Kasumi-1 (cell line): ENCODE measurements around the gene TADA1.
"Not testable (repeated sequence)": the region's sequence is repeated elsewhere in the genome, so short reads cannot be mapped to it uniquely, and the experiment has no call there.

Source experiments
- DNase-seq, 2 experiments: peaks; one replicate each; lab custom pipeline; 2025; lab: John Stamatoyannopoulos, UW

The TADA1 gene

DNA sequence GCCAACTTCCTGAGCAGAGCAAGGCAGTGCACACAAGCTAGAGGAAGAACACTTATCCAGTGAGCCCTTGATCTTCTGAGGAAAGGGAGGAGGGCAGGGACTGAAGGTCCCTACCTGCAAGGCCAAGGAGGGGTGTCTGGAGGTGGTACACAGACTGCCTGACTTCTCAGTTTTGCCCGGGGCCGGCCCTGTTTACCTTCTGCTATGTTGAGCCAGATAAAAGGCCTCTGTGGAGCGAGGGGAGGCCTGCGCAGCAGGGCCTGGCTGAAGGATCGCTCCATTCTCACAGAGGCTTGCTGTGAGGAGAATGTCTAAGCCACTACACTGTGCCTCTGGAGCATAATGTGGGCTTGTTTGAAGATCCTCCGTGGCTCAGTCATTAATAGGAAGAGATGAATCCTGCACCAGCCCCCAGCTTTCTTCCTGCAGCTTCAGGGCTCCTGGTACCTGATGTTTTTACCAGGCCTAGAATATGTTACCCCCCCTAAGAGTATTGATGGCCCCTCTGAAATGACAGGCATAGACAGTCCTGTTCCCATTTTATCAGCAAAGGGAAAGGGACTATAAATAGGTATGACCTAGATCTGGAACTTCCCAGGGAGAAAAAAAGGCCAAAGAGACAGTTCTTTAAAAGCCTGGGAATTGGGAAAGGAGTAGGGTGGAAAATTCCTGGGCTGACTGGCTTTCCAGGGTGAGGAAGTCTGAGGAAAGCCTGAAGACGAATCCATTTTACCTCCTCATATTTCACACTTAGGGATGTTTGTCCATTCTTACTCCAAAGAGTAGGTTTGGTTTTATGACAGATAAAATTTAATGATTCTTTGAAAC lies 32.1 kb downstream of the TADA1 start:
- DNase-seq: no peak

DNA sequence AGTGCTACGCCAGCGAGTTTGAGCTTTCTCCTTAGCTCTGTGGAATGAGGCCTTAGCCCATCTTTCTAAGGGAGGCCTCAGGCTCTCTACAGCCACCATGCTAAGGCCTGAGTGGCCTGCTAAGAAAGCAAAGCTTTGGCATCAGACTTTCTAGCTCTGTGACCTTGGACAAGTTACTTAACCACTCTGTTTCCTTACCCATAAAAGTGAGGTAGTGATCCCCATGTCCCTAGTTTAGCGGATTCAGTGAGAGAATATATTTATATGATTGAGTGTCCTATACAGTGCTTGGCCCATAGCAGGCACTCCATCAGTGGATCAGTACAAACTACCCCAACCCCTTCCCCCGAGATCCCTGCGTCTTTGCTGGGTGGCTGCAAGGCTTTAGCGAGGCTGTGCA lies 32.7 kb downstream of the TADA1 start:
- no peak for DNase-seq

DNA sequence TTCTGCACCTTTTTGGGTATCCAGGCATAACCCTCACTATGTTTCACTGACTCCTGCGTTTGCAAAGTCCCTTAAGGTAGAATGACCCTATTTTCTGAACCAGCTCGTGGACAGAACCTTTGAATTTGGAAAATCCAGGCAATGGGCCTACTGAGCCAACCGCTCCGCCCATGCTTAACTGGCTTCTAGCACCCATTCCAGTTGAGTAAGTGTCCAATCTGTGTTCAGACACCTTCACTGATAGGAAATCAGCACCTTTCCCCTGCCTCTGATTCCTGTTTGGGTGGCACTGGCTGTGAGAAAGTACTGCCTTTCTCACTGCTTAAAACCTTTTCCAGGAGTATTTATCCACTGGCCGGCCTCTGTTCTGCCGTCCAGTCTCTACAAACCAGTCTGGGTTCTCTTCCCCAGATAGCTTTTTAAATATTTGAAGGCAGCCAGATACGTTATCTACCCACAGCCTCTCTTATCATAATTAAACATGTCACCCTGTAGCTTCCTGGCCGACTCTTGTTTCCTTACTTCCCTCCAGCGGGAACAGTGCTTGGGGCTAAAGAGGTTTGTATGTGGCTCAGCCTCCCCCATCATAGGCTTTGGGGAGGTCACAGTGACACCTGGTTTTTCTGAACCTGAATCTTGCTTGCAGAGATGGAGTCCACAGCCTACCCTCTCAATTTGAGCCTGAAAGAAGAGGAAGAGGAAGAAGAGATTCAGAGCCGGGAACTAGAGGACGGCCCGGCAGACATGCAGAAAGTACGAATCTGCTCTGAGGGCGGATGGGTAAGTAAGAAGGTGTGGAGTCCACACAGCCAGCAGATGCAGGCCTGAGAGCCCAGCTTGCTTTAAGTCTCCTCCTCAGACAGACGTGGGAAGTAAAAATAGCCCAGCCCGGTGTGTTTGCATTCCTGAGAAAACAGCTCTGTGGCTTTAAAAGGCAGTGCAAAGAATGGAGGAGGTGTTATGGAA lies 35.5 kb downstream of the TADA1 start:
- DNase-seq: peak; percentile 29 to 36

DNA sequence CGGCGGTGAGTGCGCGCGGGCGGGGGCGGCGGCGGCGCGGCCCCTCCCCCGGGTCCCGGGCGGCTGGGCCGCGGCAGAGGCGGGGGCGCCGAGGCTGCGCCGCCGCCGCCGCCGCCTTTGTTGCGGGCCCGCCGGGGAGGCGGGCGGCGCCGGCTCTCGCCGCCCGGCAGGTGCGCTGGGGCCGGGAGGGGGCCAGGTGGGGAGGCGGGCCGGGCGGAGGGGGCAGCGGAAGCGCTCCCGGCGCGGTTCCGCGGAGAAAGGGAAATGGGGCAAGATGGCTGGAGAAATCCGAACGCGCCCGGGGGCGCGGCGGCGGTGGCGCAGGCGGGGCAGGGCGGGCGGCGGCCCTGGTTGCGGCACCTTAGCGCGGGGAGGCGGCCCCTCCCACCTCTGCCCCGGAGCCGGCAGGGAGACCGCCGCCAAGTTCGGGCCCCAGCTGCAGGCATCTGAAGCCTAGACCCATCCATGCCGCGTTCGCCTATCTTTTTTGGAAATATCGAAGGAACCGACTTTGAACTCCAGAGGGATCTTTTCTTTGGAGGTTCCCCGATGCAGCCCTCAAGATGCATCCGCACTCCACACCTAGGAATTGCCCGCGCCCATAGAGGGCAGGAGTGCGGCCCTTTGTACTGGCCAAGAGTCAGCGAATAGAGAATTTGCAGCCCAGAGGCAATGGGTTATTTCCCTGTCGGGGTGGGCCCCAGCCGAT lies 36.3 kb downstream of the TADA1 start:
- peak; percentile 14 to 58 for DNase-seq

DNA sequence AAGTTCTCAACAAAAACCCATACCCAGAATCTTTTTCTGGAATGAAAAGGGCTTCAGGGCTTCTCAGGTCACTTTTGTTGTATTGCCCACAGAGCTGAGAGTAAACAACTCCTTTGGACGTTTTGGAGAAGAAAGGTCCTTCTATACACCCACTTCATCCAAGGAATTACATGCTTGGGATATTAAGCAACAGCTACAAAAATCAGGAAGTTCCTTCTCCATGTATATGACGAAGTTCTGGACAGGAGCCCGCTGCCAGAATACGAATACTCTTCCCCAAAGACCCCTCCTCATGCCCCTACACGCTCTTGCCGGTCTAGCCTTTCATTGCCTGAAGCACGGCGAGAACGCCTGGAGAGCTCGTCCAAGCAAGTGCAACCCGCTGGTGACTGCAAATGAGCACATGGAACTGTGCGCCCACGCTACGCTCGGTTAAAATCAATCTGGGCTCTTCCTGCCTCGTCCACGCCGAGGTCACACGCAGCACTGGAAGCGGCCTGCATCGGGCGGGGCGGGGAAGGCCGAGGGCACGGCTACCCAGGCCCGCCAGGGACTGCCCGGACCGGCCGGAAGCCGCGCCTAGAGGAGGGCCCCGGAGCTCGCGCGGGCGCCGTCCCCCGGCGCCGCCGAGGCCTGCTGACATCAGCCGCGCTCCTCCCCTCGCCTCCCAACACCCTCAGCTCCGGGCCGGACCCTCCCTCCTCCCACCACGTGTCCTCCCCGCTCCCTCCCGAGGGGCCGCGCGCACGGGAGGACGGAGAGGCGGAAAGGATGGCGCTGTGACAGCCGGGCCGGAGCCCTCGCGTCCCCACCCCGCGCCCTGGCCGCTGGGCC lies 37.1 kb downstream of the TADA1 start, which contains the start of gene POGK:
TSS of gene POGK (plus strand) at position 710 of the 834 bp plus-strand sequence. CDS start 1,482 bp downstream, outside the sequence.
- DNase-seq: peak; percentile 77 to 78

DNA sequence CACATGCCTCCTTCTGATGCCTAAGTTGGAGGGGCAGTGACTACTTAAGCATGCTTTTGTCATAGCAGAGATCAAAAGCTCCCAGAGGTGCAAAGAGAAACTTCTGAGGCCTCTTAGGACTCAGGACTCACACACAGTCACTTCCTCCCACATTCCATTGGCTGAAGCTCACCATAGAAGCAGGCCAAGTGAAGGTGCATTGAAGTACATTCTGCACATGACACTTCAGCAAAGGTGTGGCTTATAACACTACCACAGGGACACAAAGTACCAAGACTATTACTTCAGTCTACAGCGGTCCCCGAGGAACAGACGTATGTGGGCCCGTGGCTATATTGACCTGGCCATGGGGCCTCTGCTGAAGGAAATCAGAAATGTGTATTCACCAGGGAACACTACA lies 39.3 kb downstream of the TADA1 start:
- no peak for DNase-seq

DNA sequence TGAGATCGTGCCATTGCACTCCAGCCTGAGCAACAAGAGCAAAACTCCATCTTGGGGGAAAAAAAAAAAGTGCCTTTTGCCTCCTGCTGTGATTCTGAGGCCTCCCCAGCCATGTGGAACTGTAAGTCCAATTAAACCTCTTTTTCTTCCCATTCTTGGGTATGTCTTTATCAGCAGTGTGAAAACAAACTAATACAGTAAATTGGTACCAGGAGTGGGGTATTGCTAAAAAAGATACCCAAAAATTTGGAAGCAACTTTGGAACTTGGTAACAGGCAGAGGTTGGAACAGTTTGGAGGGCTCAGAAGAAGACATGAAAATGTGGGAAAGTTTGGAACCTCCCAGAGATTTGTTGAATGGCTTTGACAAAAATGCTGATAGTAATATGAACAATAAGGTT lies 46.3 kb downstream of the TADA1 start:
- not testable (repeated sequence) for DNase-seq

DNA sequence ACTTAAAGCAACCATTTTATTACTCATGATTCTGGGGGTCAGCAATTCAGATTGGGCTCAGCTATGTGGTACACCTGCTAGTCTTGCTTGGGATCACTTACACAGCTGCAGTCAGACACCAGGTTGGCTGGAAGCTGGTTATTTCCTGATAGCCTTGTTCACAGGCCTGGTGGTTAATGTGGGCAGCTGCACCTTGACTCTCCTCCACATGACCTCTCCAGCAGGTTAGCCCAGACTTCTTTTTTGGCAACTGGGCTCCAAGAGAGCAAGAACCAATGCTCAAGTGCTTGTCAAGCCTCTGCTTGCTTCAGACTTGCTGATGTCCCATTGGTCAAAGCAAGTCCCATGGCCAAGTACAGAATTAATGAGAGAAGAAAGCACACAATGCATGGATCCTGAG lies 48.6 kb downstream of the TADA1 start:
- DNase-seq: no peak

DNA sequence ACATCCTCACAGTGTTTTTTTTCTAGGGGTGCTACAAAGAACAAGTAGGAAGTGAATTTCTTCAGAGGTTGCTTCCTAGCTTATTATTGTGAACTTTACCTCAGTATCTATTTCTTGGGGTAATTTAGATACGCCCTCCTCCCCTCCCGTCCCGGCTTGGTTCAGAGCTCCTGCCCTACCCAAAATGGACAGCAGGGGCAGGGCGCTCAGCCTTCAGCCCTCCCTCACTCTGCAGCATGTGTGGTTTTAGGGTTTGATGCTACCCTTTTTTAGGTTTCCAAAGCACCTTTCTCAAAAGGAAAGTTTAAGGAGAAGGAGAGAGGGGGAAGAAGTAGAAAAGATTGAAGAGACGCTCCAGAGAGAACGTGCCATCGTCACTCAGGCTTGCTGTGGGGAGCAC lies 53.7 kb downstream of the TADA1 start:
- no peak for DNase-seq

DNA sequence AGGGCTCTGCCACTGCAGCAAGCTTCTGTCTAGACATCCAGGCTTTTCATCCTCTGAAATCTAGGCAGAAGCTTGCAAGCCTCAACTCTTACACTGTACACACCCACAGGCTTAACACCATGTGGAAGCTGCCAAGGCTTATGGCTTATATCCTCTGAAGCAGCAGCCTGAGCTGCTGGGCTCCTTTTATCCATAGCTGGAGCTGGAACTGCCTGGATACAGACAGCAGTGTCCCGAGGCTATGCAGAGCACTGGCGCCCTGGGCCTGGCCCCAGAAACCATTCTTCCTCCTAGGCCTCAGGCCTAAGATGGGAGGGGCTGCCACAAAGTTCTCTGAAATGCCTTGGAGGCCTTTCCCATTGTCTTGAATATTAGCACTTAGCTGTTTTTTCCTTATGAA lies 56.1 kb downstream of the TADA1 start:
- DNase-seq: no peak

DNA sequence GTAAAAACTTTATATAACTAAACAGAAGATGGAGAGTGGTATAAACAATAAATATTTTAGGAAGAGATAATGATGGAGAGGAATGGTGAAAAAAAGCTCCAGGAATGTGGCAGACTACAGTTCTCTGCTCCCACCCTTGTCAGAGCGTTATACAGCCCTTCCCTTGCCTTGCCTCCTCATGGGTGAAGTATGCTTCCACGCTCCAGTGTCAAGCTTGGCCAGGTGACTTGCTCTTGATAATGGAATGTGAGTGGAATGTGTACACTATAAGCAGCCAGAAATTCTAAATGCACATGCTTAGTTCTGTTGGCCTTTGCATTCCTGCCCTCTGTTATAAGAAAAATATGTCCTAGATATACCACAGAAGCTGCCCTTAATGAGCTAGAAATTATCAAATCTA lies 61.5 kb downstream of the TADA1 start:
- no peak for DNase-seq

DNA sequence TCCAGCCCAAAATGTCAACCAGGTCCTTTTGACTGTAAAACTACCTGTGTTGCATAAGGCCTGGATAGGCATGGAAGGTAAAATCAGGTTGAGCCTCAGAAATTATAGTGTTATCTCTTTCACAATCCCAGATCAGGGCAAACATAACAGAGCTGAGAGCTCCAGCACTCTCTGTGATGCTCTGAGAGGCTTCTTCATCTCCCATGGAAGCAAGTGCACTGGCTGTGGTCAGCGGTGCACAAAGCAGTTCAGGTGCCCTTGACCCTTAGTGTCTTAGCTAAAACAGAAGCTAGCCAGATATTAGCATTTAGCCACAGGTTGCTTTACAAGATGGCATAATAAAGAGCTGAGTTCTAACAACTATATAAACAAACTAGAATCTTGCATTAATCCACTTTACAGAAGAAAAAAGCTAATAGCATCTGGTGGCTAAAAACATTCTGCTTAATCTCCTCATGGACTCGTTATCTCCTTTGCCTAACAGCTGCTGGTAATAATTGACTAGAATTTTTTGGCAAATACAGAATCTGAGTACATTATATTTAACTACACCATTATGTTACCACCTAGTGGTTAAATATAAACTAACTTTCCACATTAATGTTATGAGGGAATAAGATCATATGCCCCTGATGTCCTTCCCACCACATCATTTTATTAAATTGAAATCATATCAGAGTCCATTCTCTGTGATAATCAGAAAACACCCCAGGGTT lies 62.4 kb downstream of the TADA1 start:
- no peak for DNase-seq

DNA sequence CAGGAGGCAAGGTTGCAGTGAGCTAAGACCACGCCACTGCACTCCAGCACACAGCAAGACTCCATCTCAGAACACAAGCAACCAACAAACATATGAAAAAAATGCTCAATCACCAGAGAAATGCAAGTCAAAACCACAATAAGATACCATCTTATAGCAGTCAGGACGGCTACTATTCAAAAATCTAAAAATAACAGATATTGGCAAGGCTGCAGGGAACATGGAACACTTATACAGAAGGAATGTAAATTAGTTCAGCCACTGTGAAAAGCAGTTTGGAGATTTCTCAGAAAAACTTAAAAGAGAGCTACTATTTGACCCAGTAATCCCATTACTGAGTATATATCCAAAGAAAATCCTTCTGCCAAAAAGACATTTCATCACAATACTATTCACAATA lies 64.4 kb downstream of the TADA1 start:
- no peak for DNase-seq

DNA sequence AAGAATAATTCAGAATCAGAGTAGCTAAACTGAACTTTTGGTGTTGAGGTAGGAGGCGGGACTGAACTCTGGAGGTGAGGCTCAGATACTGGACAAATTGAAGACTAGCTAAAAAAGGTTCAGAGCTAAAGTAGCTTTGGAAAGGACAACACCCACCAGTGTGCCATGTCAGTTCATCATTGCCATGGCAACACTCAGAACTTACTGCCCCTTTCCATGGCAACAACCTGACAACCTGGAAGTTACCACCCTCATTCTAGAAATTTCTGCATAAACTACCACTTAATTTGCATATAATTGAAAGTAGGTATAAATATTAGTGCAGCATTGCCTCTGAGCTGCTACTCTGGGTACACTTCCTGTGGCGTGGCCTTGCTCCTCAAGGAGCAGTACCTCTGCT lies 67.1 kb downstream of the TADA1 start:
- DNase-seq: no peak
